GM18861 (cell line): ENCODE results near the gene SULT4A1.

Experiments
- ATAC-seq: cut with Tn5 transposase; IDR thresholded peaks from one replicate; pipeline ENCODE4 v1.9.1; 2021; ENCODE audit not compliant: unreplicated experiment

The SULT4A1 gene

GRCh38 chr22:43829904-43830851 lies 32.1 kb downstream of the SULT4A1 start:
- no peak for ATAC-seq

- ATAC-seq: no peak
Observed at GRCh38 chr22:43828998-43829782, 33.1 kb downstream of the SULT4A1 start.

GRCh38 chr22:43828725-43828997 lies 33.7 kb downstream of the SULT4A1 start:
- no peak for ATAC-seq

GRCh38 chr22:43827926-43828724 lies 34.2 kb downstream of the SULT4A1 start:
- ATAC-seq: no peak

DNA sequence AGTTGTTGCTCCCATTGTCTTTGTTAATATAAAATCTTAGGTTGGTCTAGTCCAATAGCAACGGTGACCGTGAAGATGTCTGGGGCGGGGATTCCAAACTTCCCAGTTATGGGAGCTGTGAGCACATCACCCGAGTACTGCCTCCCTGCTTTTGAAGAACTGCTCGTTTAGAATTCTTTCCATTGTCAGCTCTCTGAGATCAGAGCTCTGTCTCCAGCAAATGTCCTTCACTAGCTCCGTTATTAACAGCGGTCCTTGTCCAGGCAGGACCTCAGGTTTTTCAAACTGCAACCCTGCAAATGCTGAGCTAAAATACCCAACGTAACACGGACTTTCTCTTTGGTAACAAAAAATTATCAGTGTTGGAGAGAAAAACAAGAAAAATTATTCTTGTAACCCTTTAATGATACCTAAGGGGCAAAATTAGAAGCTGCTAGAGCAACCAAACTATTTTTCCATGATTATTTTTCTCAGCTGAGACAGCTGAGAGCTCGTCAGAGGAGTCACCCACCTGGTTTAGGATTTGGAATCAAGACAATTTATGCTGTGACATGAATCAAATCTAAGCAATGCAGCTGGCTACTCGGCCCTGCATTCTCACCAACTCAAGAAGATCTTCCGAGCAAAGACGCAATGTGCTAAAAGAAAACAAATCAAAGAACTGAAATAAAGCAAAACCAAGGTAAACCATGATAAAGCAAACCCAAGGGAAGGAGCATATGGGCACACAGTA lies 35.1 kb downstream of the SULT4A1 start:
- no peak for ATAC-seq

DNA sequence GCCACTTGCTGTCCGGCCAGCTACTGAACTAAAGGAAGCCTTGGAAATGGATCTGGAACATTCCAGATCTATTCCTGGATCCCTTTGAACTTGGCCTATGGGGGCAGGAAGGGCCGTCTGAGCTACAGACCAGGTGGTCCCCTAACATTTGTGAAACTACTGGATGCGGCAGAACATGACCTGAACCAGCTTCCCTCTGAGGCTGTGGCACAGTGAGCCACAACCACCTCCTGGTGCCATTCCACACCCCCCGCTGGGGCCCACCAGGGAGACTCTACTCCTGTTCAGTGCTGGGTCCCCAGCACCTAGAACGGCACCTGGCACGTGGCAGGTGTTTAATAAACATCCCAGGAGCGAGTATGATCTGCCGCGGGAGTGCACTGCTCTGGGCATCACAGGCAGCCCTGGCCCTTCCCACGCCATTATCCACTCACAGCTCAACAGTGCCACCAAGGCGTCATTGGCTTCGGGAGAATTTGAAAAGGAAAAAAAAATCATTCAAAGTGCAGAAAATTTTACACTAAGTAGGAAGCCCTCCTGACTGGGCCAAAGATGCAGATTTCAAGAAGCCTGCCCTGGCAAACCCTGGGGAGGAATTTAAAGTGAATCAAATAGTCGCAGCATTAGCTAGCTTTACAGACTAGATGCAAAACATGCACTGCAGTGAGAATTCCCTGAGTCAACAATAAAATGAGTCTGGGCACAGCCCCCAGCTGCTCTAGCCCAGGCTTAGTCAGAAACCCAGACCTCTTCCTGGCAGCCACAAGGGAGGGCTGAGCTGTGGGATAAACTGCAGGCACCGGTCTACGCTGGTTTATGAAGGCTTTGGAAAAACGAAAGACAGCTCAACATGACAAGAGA lies 35.9 kb downstream of the SULT4A1 start:
- ATAC-seq: no peak

GRCh38 chr22:43825651-43826050 lies 36.7 kb downstream of the SULT4A1 start:
- no peak for ATAC-seq

DNA sequence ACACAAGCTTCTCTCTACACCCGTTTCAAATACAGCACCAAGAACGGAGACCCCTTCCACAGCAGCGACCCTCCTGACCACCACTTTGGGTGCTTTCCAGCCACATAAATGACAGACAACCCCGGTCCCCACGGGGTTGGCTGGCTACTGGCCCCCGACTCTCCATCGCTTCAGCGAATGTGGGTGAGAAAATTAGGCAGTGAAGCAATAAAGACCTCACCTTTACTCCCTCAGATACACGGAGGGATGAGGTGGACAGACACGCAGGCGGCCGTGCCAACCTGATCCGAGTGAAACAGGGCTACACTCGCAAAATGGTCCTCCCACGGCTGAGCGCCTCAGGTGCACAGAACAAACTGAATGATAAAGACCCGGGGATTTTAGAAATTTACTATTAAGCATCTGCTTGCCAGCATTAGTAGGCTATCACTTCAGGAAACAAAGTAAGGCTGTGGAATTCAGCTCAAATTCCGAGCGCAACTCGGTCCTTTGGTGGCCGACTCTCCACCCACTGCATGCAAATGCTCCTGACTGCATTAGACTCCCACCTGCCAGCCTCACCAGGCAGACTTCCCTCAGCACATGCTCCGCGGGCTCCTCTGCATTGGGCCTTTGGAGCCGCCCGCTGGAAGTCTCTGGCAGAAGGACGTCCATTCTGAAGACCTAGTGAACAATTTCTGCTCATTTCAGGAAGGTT lies 37.4 kb downstream of the SULT4A1 start:
- no peak for ATAC-seq

GRCh38 chr22:43823911-43824665 lies 38.2 kb downstream of the SULT4A1 start:
- no peak for ATAC-seq

GRCh38 chr22:43823353-43823908 lies 38.9 kb downstream of the SULT4A1 start:
- ATAC-seq: no peak

- ATAC-seq: no peak
Observed at GRCh38 chr22:43821606-43822425, 40.5 kb downstream of the SULT4A1 start.

- ATAC-seq: no peak
Observed at GRCh38 chr22:43820651-43821305, 41.5 kb downstream of the SULT4A1 start.

GRCh38 chr22:43819931-43820640 lies 42.2 kb downstream of the SULT4A1 start:
- no peak for ATAC-seq

DNA sequence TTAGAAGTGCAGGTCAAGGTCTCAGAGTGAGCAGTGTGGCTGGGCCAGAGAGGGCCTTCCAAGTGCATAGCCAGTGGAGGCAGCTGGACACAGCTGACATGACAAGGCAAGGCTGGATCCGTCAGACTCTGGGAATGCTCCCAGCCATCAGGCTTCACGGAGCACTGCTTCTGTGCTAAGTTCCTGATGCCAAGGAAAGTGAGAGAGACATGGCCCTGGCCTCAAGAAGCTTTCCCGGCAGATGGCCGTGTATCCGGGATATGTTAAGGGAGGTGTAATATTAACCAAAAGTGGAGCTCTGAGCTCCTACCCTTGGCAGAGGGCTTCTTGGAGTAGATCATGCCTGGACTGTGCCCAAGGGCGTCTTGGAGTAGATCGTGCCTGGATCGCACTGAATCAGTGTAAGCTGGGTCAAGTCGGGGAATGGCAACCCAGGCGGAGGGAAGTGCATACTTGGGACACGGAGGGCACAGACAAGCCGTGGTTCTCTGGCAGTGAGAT lies 42.8 kb downstream of the SULT4A1 start:
- no peak for ATAC-seq

DNA sequence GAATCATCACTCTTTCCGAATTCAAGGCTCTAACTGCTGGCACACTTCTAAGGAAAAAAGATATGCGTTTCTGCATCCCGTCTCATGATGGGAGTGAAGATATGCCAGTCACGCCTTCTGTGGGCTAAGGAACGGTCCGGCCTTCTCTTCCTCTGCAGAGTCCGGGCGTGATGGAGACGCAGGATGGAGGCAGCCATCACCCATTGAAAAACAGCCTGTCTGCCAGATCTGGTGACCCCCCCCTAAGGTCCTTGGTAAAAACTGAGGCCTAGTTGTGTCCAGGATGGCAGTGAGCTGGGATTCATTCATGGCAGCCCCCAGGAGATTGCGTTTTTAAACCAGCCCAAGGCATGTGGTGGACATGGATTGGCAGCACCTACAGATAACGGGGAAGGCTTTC lies 43.3 kb downstream of the SULT4A1 start:
- no peak for ATAC-seq

GRCh38 chr22:43817402-43817801 lies 44.9 kb downstream of the SULT4A1 start:
- ATAC-seq: no peak
